H1 (cell line): ENCODE data around the gene MEGF11. TPM values are rescaled to one million over a fixed set of nuclear protein-coding genes. Genes with fewer than 3 reads are reported as not detected.

ENCODE experiments used
- HDAC2 ChIP-seq, 2 experiments: fragments of 300-600 bp in 1 of 2; sonication (generic) in 1 of 2; IDR thresholded peaks; 2 replicates each; pipeline ENCODE4 v1.6.1; 2011 to 2012; ENCODE audit warnings: low read depth in 2 of 2, low read length in 2 of 2, mild to moderate bottlenecking in 2 of 2, moderate library complexity in 2 of 2, borderline replicate concordance in 1 of 2, inconsistent platforms in 1 of 2
- MAFK ChIP-seq: IDR thresholded peaks from 2 replicates; pipeline ENCODE4 v1.6.1; 2012; ENCODE audit warnings: low read depth, mild to moderate bottlenecking, improper control_type of control experiment, low read length
- RFX5 ChIP-seq: IDR thresholded peaks from 2 replicates; pipeline ENCODE4 v1.6.1; 2011; ENCODE audit warnings: low read depth, low read length, improper control_type of control experiment, borderline replicate concordance
- USF2 ChIP-seq: IDR thresholded peaks from 2 replicates; pipeline ENCODE4 v1.6.1; 2011; ENCODE audit warnings: low read length, improper control_type of control experiment
- polyA plus RNA-seq, 7 experiments: library from polyadenylated mRNA; depleted of rRNA in 3 of 7; stranded (reverse) in 5 of 7; unstranded in 2 of 7; fragments of >200 nt in 5 of 7; fragments of 200-250 nt in 2 of 7; gene quantifications; 1 replicate in 5 of 7; 2 replicates in 1 of 7; 4 replicates in 1 of 7; pipeline versions ENCODE4 v1.2.1 to v1.2.3, GENCODE V29; 2011 to 2013; ENCODE audit warnings: missing spikeins in 2 of 7, mixed read lengths in 2 of 7
- total RNA-seq: library from RNA; stranded (reverse); fragmentation: NEBNext Ultra II Directional; extraction: Animal tissue kit (Norgen Biotek cat#: 25700); gene quantifications from 2 replicates; pipeline ENCODE4 v1.2.1, GENCODE V29; 2021

The MEGF11 gene
- total and polyA plus RNA-seq, 2 of the 8 experiments (the other 6 are each of a cell fraction or from before 2014, with no cell fraction given): 4.4 to 4.8 TPM

- TF ChIP-seq USF2: no peak
- no peak for TF ChIP-seq MAFK
- no peak for TF ChIP-seq RFX5
- no peak for TF ChIP-seq HDAC2 (IDR thresholded peaks at IDR 0.05; ENCODE audit: borderline replicate concordance in 1 of 2, low read depth in 2 of 2, low read length in 2 of 2)
Observed at GRCh38 chr15:66226736-66227135, 26.8 kb downstream of the MEGF11 start (continued).
